NCI-H748 treated with DMSO at 0.1 percent for 48 hours (cell line): ENCODE data around the gene SERPINB12.

Experiments
- DNase-seq: peaks from one replicate; lab custom pipeline; 2025; lab: John Stamatoyannopoulos, UW

SERPINB12 gene

GRCh38 chr18:63551769-63552168 is 9.6 kb downstream of the SERPINB12 start:
- no peak for DNase-seq

GRCh38 chr18:63552581-63552980 is 10.4 kb downstream of the SERPINB12 start:
- no peak for DNase-seq

- DNase-seq = no peak
Observed at GRCh38 chr18:63553081-63553480, 10.9 kb downstream of the SERPINB12 start.

GRCh38 chr18:63559567-63560491 is 17.7 kb downstream of the SERPINB12 start:
- DNase-seq = no peak

GRCh38 chr18:63562284-63562683 is 20.1 kb downstream of the SERPINB12 start:
- DNase-seq = no peak

- DNase-seq = no peak
Observed at GRCh38 chr18:63564021-63564420, 21.9 kb downstream of the SERPINB12 start.

- DNase-seq = no peak
Observed at GRCh38 chr18:63564561-63564960, 22.4 kb downstream of the SERPINB12 start.

- no peak for DNase-seq
Observed at GRCh38 chr18:63567276-63567675, 25.1 kb downstream of the SERPINB12 start.

- no peak for DNase-seq
Observed at GRCh38 chr18:63567825-63568224, 25.7 kb downstream of the SERPINB12 start.

- no peak for DNase-seq
Observed at GRCh38 chr18:63570721-63571120, 28.6 kb downstream of the SERPINB12 start.

GRCh38 chr18:63575681-63576080 is 33.5 kb downstream of the SERPINB12 start:
- DNase-seq = no peak

GRCh38 chr18:63578357-63578958 is 36.3 kb downstream of the SERPINB12 start:
- DNase-seq = peak; percentile 38

- no peak for DNase-seq
Observed at GRCh38 chr18:63579616-63580015, 37.4 kb downstream of the SERPINB12 start.

GRCh38 chr18:63585988-63586387 is 43.8 kb downstream of the SERPINB12 start:
- DNase-seq = no peak

GRCh38 chr18:63586431-63586830 is 44.3 kb downstream of the SERPINB12 start:
- no peak for DNase-seq

GRCh38 chr18:63586966-63587365 is 44.8 kb downstream of the SERPINB12 start, which contains the start of gene SERPINB13:
SERPINB13 (plus strand) TSS chr18:63587343; CDS start chr18:63588668, 1,325 bp downstream.
- no peak for DNase-seq

- DNase-seq = no peak
Observed at GRCh38 chr18:63588909-63589308, 46.7 kb downstream of the SERPINB12 start.

GRCh38 chr18:63590373-63590772 is 48.2 kb downstream of the SERPINB12 start:
- no peak for DNase-seq

GRCh38 chr18:63590966-63591695 is 49.0 kb downstream of the SERPINB12 start:
- DNase-seq = no peak

- no peak for DNase-seq
Observed at GRCh38 chr18:63591725-63592124, 49.6 kb downstream of the SERPINB12 start.

- no peak for DNase-seq
Observed at GRCh38 chr18:63592471-63592870, 50.3 kb downstream of the SERPINB12 start.

GRCh38 chr18:63596964-63597363 is 54.8 kb downstream of the SERPINB12 start:
- DNase-seq = no peak

- no peak for DNase-seq
Observed at GRCh38 chr18:63603355-63603754, 61.2 kb downstream of the SERPINB12 start.
